Thoracic aorta (tissue), 2 donors: ENCODE data around the gene TECTA. TPM values are rescaled to one million over a fixed set of nuclear protein-coding genes. Genes with fewer than 3 reads are reported as not detected.

ENCODE experiments used
- ATAC-seq: fragments of 150-250 bp; one replicate; pipeline ENCODE4 v1.8.0; 2017; ENCODE audit warnings: low read depth; ENCODE audit not compliant: insufficient number of reproducible peaks, low FRiP score
- DNase-seq: peaks from one replicate; pipeline ENCODE4 v3.0.0-alpha.2; 2020; ENCODE audit warnings: low spot score
- H3K27ac ChIP-seq, 2 donors: fragments of 200-600 bp; sonication (generic); 1 replicate in 1 of 2; 2 replicates in 1 of 2; pipeline ENCODE4 v1.5.1; 2016; ENCODE audit warnings: mild to moderate bottlenecking in 2 of 2, moderate library complexity in 2 of 2
- H3K27me3 ChIP-seq: fragments of 200-600 bp; sonication (generic); replicated peaks from 2 replicates; pipeline ENCODE4 v1.6.0; 2016; ENCODE audit warnings: mild to moderate bottlenecking; ENCODE audit not compliant: insufficient read depth
- H3K36me3 ChIP-seq: fragments of 200-600 bp; sonication (generic); one replicate; pipeline ENCODE4 v1.5.1; 2016
- H3K4me1 ChIP-seq, 2 donors: fragments of 200-600 bp; sonication (generic); 1 replicate in 1 of 2; 2 replicates in 1 of 2; pipeline versions ENCODE4 v1.5.1 to v1.6.0; 2016; ENCODE audit warnings: low read depth in 2 of 2, mild to moderate bottlenecking in 1 of 2; ENCODE audit not compliant: control insufficient read depth in 1 of 2
- H3K4me3 ChIP-seq: fragments of 200-600 bp; sonication (generic); 2 replicates; pipeline ENCODE4 v1.5.1; 2016; ENCODE audit warnings: mild to moderate bottlenecking
- H3K9me3 ChIP-seq: fragments of 200-600 bp; sonication (generic); 2 replicates; pipeline ENCODE4 v1.5.1; 2016
- total RNA-seq, 2 donors: library from RNA; depleted of rRNA; stranded (reverse); fragments of >200 nt; gene quantifications; one replicate each; pipeline versions ENCODE4 v1.1.0 to v1.2.3, GENCODE V29; 2016
- TF ChIP-seq, protein P1 (sequence below): fragments of 200-600 bp; sonication (generic); IDR thresholded peaks from one replicate; pipeline ENCODE4 v1.5.1; 2019; ENCODE audit warnings: antibody characterized with exemption

Gene TECTA
- total RNA-seq, 2 donors from 2014 or later: 0.41 to 5.6 TPM

DNA sequence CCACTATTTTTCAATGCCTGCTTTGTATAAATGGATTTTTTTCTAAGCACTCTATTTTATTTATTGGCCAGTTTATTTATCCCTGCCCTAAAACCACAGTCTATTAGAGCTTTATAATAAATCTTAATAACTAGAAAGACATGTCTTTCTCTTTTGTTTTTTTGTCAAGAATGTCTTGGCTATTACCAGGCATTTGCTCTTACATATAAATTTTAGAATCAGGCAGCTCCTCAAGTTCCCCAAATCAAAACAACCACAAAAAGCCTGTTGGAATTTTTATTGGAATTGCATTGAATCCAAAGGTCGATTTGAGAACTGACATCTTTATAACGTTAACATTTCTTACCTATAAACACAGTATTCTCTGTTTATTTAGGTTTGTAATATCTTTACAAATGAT, 105.8 kb downstream of the TECTA start:
- Histone ChIP-seq H3K4me3 (no peak overlapping the region), H3K27ac (no peak overlapping the region), H3K27me3 (no peaks in the 10 kb centered on the region), H3K36me3 (no peaks in the 10 kb centered on the region), H3K4me1 (peaks cover 0 to 2% of the 10 kb centered on the region in 2 donors), H3K9me3 (no peaks in the 10 kb centered on the region)
- ATAC-seq (no peak), DNase-seq (no peak)
- TF ChIP-seq, protein P1, sequence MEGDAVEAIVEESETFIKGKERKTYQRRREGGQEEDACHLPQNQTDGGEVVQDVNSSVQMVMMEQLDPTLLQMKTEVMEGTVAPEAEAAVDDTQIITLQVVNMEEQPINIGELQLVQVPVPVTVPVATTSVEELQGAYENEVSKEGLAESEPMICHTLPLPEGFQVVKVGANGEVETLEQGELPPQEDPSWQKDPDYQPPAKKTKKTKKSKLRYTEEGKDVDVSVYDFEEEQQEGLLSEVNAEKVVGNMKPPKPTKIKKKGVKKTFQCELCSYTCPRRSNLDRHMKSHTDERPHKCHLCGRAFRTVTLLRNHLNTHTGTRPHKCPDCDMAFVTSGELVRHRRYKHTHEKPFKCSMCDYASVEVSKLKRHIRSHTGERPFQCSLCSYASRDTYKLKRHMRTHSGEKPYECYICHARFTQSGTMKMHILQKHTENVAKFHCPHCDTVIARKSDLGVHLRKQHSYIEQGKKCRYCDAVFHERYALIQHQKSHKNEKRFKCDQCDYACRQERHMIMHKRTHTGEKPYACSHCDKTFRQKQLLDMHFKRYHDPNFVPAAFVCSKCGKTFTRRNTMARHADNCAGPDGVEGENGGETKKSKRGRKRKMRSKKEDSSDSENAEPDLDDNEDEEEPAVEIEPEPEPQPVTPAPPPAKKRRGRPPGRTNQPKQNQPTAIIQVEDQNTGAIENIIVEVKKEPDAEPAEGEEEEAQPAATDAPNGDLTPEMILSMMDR: no peak

DNA sequence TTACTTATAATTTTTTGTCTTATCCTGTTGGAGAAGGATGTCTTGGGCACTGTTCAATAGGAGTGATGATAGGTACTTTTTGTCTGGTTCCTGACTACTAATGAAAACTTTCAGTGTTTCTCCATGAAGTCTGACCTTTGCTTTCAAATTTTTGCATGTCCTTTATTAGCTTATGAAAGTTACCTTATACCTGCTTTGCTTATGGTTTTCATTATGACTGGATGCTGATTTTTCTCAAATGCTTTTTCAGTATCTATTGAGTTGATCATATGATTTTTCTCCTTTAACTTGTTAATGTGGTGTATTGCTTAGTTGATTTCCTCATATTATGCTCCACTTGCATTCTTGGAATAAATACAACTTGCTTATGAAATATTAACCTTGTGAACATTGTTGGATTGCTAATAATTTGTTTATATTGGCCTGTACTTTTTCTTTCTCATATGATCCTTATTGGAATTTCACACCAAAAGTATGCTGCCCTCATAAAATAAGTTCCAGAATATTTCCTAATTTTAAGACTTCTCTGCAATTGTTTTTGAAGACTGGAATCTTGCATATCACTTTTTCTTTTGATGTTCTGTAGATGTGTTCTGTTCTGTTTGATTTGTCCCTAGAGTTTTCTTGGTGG, 106.6 kb downstream of the TECTA start:
- ATAC-seq: no peak
- DNase-seq: no peak
- Histone ChIP-seq H3K4me3 (no peak overlapping the region), H3K27me3 (no peaks in the 10 kb centered on the region), H3K27ac (no peak overlapping the region), H3K36me3 (no peaks in the 10 kb centered on the region), H3K9me3 (no peaks in the 10 kb centered on the region), H3K4me1 (peaks cover 0 to 2% of the 10 kb centered on the region in 2 donors)
- TF ChIP-seq, protein P1: no peak

DNA sequence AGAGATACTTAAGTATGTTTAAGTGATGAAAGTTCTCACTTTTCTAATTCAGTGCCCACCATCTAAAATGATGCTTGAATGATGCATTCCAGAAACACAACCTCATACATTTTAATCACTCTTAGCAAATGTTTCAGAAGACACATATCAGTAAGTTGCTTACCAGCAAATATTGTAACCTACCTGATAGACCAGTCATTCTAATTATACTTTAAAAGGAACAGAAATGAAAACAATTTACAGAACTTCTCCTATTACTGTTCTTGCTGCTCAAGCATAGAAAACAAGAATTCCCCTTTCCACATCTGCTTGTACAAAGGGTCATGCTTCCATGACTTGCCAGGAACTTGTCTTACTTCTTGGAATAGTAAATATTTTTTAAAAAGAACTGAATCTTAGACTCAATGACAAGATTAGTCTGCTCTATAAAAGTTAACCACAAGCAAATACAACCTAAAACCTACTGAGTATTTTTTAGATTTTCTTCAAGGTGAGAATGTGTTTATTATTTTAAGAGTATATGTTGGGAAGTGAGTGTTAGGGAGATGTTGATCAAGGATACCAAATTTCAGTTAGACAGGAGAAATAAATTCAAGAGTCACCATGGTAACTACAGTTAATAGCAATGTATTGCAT, 109.5 kb downstream of the TECTA start:
- H3K9me3 ChIP-seq: no peaks in the 10 kb centered on the region
- no peak overlapping the region for H3K4me3 ChIP-seq
- H3K27ac ChIP-seq: no peak overlapping the region
- no peak for DNase-seq
- no peaks in the 10 kb centered on the region for H3K27me3 ChIP-seq
- TF ChIP-seq, protein P1: no peak
- H3K36me3 ChIP-seq: no peaks in the 10 kb centered on the region
- no peak for ATAC-seq
- H3K4me1 ChIP-seq: peaks cover 0 to 2% of the 10 kb centered on the region in 2 donors

DNA sequence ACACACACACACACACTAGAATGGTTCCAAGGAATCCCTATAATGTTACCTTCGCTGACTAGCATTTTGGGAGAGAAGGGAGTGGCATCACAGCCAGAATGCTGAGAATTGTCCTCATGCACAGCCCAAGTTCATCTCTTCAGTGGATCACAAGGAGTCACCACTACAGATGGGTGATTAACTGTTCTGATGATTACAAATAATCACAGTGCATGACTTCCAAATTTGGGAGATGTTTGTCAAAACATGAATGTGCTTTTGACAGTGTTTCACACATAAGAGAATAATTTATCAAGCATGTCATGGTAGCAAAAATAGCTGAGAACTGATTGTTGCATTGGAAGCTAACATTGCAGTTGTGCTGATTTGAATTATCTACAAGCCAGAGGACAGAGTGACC, 110.6 kb downstream of the TECTA start:
- Histone ChIP-seq H3K4me3 (no peak overlapping the region), H3K27ac (no peak overlapping the region), H3K27me3 (no peaks in the 10 kb centered on the region), H3K4me1 (peaks cover 0 to 2% of the 10 kb centered on the region in 2 donors), H3K36me3 (no peaks in the 10 kb centered on the region), H3K9me3 (no peaks in the 10 kb centered on the region)
- no peak for DNase-seq
- ATAC-seq: no peak
- TF ChIP-seq, protein P1: no peak

DNA sequence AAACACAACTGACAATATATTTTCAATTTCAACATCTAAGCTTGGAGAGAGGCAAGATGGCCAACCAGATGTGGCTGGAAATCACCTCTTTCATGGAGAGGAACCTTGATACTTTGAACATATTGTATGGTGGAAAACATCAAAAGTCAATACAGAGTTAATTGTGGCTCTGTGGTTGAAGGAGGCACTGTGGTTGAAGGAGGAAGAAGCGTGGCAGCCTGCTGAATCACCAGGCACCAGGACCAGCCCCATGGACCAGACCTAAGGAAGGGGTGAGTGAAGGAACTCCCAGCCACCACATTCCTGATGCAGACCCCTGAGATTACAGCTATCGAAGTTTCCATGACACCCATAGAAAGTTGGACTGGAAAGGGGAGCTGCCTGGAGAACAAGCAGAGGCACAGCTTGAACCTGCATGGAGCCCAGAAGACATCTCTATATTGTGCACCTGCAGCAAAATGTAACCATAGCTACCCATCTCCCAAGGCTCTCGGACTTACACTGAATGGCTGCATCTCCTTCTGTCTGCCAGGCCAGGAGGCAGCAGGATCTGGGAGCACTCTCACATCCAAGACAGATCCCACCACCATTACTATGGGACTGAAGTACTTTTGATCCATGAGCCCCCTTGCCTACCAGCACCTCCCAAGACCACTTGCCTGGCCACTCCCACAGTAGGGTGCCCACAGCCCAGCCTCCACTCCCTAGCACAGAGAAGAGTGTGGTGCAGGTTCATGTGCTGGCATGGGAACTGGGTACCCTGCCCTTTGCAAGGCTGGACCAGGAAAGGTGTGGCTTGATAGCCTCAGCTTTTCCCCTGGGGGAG, 111.7 kb downstream of the TECTA start:
- Histone ChIP-seq H3K36me3 (no peaks in the 10 kb centered on the region), H3K27me3 (no peaks in the 10 kb centered on the region), H3K27ac (no peak overlapping the region), H3K4me3 (no peak overlapping the region), H3K9me3 (no peaks in the 10 kb centered on the region), H3K4me1 (no peaks in the 10 kb centered on the region)
- no peak for ATAC-seq
- TF ChIP-seq, protein P1: no peak
- no peak for DNase-seq
